ENCODE results near the gene MRPL18.

Gene MRPL18

GRCh38 chr6:159836718-159837490 is 46.6 kb downstream of the MRPL18 start:
- TF ChIP-seq CTCF (IDR thresholded peaks at IDR 0.05; ENCODE audit: insufficient read depth, low read length, poor library complexity, severe bottlenecking) (no peak), EZH2phosphoT487 (conservative IDR thresholded peaks at IDR 0.05; ENCODE audit: low read length) (no peak)
- Histone ChIP-seq H3F3A (ENCODE audit: insufficient read depth) (no peaks in the 10 kb centered on the region), H3K9me2 (replicated peaks; ENCODE audit: insufficient read depth, low read length) (no peaks in the 10 kb centered on the region), H3K4me3 (ENCODE audit: insufficient read depth, low read length, poor library complexity, severe bottlenecking) (no peak overlapping the region), H3K79me2 (ENCODE audit: insufficient read depth, low read length) (no peaks in the 10 kb centered on the region), H3K9ac (ENCODE audit: low read length) (no peak overlapping the region), H3K27me3 (ENCODE audit: low read length) (no peaks in the 10 kb centered on the region), H3K4me2 (ENCODE audit: low read depth, low read length, poor library complexity, severe bottlenecking) (no peak overlapping the region), H2AFZ (ENCODE audit: low read depth, low read length, severe bottlenecking) (no peak overlapping the region), H4K20me1 (ENCODE audit: low read depth, low read length) (no peaks in the 10 kb centered on the region), H3K27ac (ENCODE audit: low read depth, low read length) (no peak overlapping the region), H3K36me3 (ENCODE audit: low read length) (no peaks in the 10 kb centered on the region), H3K9me3 (ENCODE audit: insufficient read depth, low read length) (no peaks in the 10 kb centered on the region)

- Histone ChIP-seq H3K36me3 (ENCODE audit: low read length) (no peaks in the 10 kb centered on the region), H3F3A (ENCODE audit: insufficient read depth) (no peaks in the 10 kb centered on the region), H3K27ac (ENCODE audit: low read depth, low read length) (no peak overlapping the region), H3K4me2 (ENCODE audit: low read depth, low read length, poor library complexity, severe bottlenecking) (no peak overlapping the region), H3K79me2 (ENCODE audit: insufficient read depth, low read length) (no peaks in the 10 kb centered on the region), H2AFZ (ENCODE audit: low read depth, low read length, severe bottlenecking) (no peak overlapping the region), H3K9me2 (replicated peaks; ENCODE audit: insufficient read depth, low read length) (no peaks in the 10 kb centered on the region), H3K27me3 (ENCODE audit: low read length) (no peaks in the 10 kb centered on the region), H4K20me1 (ENCODE audit: low read depth, low read length) (no peaks in the 10 kb centered on the region), H3K4me3 (ENCODE audit: insufficient read depth, low read length, poor library complexity, severe bottlenecking) (no peak overlapping the region), H3K9me3 (ENCODE audit: insufficient read depth, low read length) (no peaks in the 10 kb centered on the region), H3K9ac (ENCODE audit: low read length) (no peak overlapping the region)
- no peak for TF ChIP-seq CTCF (IDR thresholded peaks at IDR 0.05; ENCODE audit: insufficient read depth, low read length, poor library complexity, severe bottlenecking)
These were observed 47.2 kb downstream of the MRPL18 start for GRCh38 chr6:159837511-159837910.

- H3K36me3 ChIP-seq (ENCODE audit: low read length): no peaks in the 10 kb centered on the region
- no peak overlapping the region for H2AFZ ChIP-seq (ENCODE audit: low read depth, low read length, severe bottlenecking)
- H3K27ac ChIP-seq (ENCODE audit: low read depth, low read length): no peak overlapping the region
- H3K79me2 ChIP-seq (ENCODE audit: insufficient read depth, low read length): no peaks in the 10 kb centered on the region
- H3K9ac ChIP-seq (ENCODE audit: low read length): no peak overlapping the region
- no peak for TF ChIP-seq EZH2phosphoT487 (conservative IDR thresholded peaks at IDR 0.05; ENCODE audit: low read length)
- no peak for TF ChIP-seq CTCF (IDR thresholded peaks at IDR 0.05; ENCODE audit: insufficient read depth, low read length, poor library complexity, severe bottlenecking)
- no peaks in the 10 kb centered on the region for H4K20me1 ChIP-seq (ENCODE audit: low read depth, low read length)
- H3F3A ChIP-seq (ENCODE audit: insufficient read depth): no peaks in the 10 kb centered on the region
- H3K9me2 ChIP-seq (replicated peaks; ENCODE audit: insufficient read depth, low read length): no peaks in the 10 kb centered on the region
- H3K4me2 ChIP-seq (ENCODE audit: low read depth, low read length, poor library complexity, severe bottlenecking): no peak overlapping the region
- H3K27me3 ChIP-seq (ENCODE audit: low read length): no peaks in the 10 kb centered on the region
- H3K9me3 ChIP-seq (ENCODE audit: insufficient read depth, low read length): no peaks in the 10 kb centered on the region
- H3K4me3 ChIP-seq (ENCODE audit: insufficient read depth, low read length, poor library complexity, severe bottlenecking): no peak overlapping the region
These were observed 47.9 kb downstream of the MRPL18 start for GRCh38 chr6:159838020-159838744.

All from SU-DHL-6 (cell line).